H1 (cell line): ENCODE data around the gene ORMDL3. TPM values are rescaled to one million over a fixed set of nuclear protein-coding genes. Genes with fewer than 3 reads are reported as not detected.

Experiments used
- CTCF ChIA-PET: fragments of 300-600 bp; sonication (Branson Sonifier 250); formaldehyde crosslinking; loops from one replicate; lab custom pipeline; 2021; ENCODE audit not compliant: partially characterized antibody; lab: Charles Lee
- POLR2A ChIA-PET: fragments of 300-600 bp; sonication (Branson Sonifier 250); formaldehyde crosslinking; loops from one replicate; lab custom pipeline; 2021; ENCODE audit warnings: inconsistent platforms; ENCODE audit not compliant: partially characterized antibody; lab: Charles Lee
- DNase-seq, 2 experiments: peaks; one replicate each; pipeline versions ENCODE4 v3.0.0 to v3.0.0-alpha.2; 2010 to 2022; ENCODE audit warnings: low spot score in 2 of 2, low read depth in 1 of 2, mixed read lengths in 1 of 2
- FAIRE-seq: peaks from 2 replicates; lab custom pipeline; 2011; peaks lifted over from hg19 to GRCh38; lab: Jason Lieb, UNC
- H2AFZ ChIP-seq: 2 replicates; pipeline ENCODE4 v1.8.1; 2012; ENCODE audit warnings: low read length, inconsistent platforms
- H2AK5ac ChIP-seq: 2 replicates; pipeline ENCODE4 v1.6.1; 2013; ENCODE audit warnings: low read depth, low read length
- H2BK120ac ChIP-seq: replicated peaks from 2 replicates; pipeline ENCODE3; 2013; ENCODE audit warnings: low read depth, low read length, inconsistent platforms
- H2BK12ac ChIP-seq: 2 replicates; pipeline ENCODE4 v1.6.1; 2013; ENCODE audit warnings: low read depth, low read length
- H2BK15ac ChIP-seq: 2 replicates; pipeline ENCODE4 v1.6.1; 2013; ENCODE audit warnings: low read length
- H2BK20ac ChIP-seq: 2 replicates; pipeline ENCODE4 v1.6.1; 2013; ENCODE audit warnings: low read length
- H2BK5ac ChIP-seq: 2 replicates; pipeline ENCODE4 v1.6.1; 2013; ENCODE audit warnings: low read depth, low read length
- H3K14ac ChIP-seq: 2 replicates; pipeline ENCODE4 v1.6.1; 2013; ENCODE audit warnings: inconsistent platforms; ENCODE audit not compliant: insufficient read length
- H3K18ac ChIP-seq: 2 replicates; pipeline ENCODE4 v1.6.1; 2013; ENCODE audit warnings: low read length; ENCODE audit errors: extremely low read depth
- H3K23ac ChIP-seq: 2 replicates; pipeline ENCODE4 v1.6.1; 2013; ENCODE audit warnings: inconsistent platforms; ENCODE audit not compliant: insufficient read length
- H3K23me2 ChIP-seq: 2 replicates; pipeline ENCODE4 v1.6.1; 2013; ENCODE audit warnings: low read depth, low read length
- H3K27ac ChIP-seq: 2 replicates; pipeline ENCODE4 v1.6.1; 2011; ENCODE audit warnings: low read depth, low read length, inconsistent platforms
- H3K27me3 ChIP-seq, 4 experiments: replicated peaks in 1 of 4; 1 replicate in 1 of 4; 2 replicates in 3 of 4; pipeline versions ENCODE4 v1.6.1 to v1.8.1; 2011 to 2013; ENCODE audit warnings: low read length in 3 of 4, mild to moderate bottlenecking in 3 of 4, inconsistent platforms in 2 of 4, mixed read lengths in 2 of 4, moderate library complexity in 1 of 4; ENCODE audit not compliant: control insufficient read depth in 3 of 4, insufficient read depth in 3 of 4; ENCODE audit errors: extremely low read depth in 1 of 4
- H3K36me3 ChIP-seq, 4 experiments: 2 replicates each; pipeline versions ENCODE4 v1.6.1 to v1.8.1; 2011 to 2013; ENCODE audit warnings: mild to moderate bottlenecking in 4 of 4, low read length in 3 of 4, moderate library complexity in 2 of 4, control low read depth in 1 of 4, inconsistent platforms in 1 of 4; ENCODE audit not compliant: insufficient read depth in 4 of 4, control insufficient read depth in 2 of 4
- H3K4ac ChIP-seq: replicated peaks from 2 replicates; pipeline ENCODE3; 2013; ENCODE audit warnings: low read length, low read depth, mixed read lengths, inconsistent platforms; ENCODE audit not compliant: insufficient read length
- H3K4me1 ChIP-seq, 4 experiments: replicated peaks in 1 of 4; 1 replicate in 1 of 4; 2 replicates in 3 of 4; pipeline versions ENCODE4 v1.6.1 to v1.8.1; 2011 to 2013; ENCODE audit warnings: low read length in 3 of 4, inconsistent platforms in 2 of 4, mixed read lengths in 1 of 4; ENCODE audit not compliant: insufficient read depth in 4 of 4, control insufficient read depth in 3 of 4
- H3K4me2 ChIP-seq, 2 experiments: 2 replicates each; pipeline versions ENCODE4 v1.6.1 to v1.8.1; 2011 to 2013; ENCODE audit warnings: low read depth in 2 of 2, low read length in 2 of 2, control low read depth in 1 of 2, inconsistent platforms in 1 of 2, mild to moderate bottlenecking in 1 of 2; ENCODE audit not compliant: insufficient read depth in 1 of 2
- H3K4me3 ChIP-seq, 4 experiments: fragments of 200-600, 300-600 bp in 1 of 4; sonication (generic), shearing (Covaris generic), sonication (Bioruptor Twin) in 1 of 4; 2 replicates each; pipeline versions ENCODE4 v1.5.1 to v1.8.1; 2011 to 2016; ENCODE audit warnings: low read length in 4 of 4, low read depth in 3 of 4, control low read depth in 2 of 4, inconsistent platforms in 2 of 4, mild to moderate bottlenecking in 2 of 4, mixed read lengths in 1 of 4, moderate library complexity in 1 of 4; ENCODE audit not compliant: insufficient read depth in 2 of 4; ENCODE audit errors: extremely low read depth in 1 of 4
- H3K56ac ChIP-seq: replicated peaks from 2 replicates; pipeline ENCODE3; 2013; ENCODE audit warnings: low read depth, mild to moderate bottlenecking, mixed read lengths, low read length, inconsistent platforms; ENCODE audit not compliant: insufficient read length
- H3K79me1 ChIP-seq: 2 replicates; pipeline ENCODE4 v1.6.1; 2013; ENCODE audit warnings: low read depth, low read length, control low read depth
- H3K79me2 ChIP-seq, 2 experiments: 2 replicates each; pipeline versions ENCODE4 v1.6.1 to v1.8.1; 2012 to 2013; ENCODE audit warnings: low read length in 2 of 2, mild to moderate bottlenecking in 2 of 2, inconsistent platforms in 1 of 2; ENCODE audit not compliant: insufficient read depth in 2 of 2, control insufficient read depth in 1 of 2
- H3K9ac ChIP-seq, 4 experiments: replicated peaks in 1 of 4; 1 replicate in 1 of 4; 2 replicates in 3 of 4; pipeline versions ENCODE4 v1.6.1 to v1.8.1; 2011 to 2013; ENCODE audit warnings: low read depth in 3 of 4, low read length in 3 of 4, control low read depth in 2 of 4, mild to moderate bottlenecking in 2 of 4, moderate library complexity in 2 of 4, inconsistent platforms in 1 of 4; ENCODE audit errors: extremely low read depth in 1 of 4
- H3K9me3 ChIP-seq, 2 experiments: 2 replicates each; pipeline versions ENCODE4 v1.6.1 to v1.8.1; 2012 to 2013; ENCODE audit warnings: mild to moderate bottlenecking in 2 of 2, moderate library complexity in 2 of 2, control low read depth in 1 of 2, inconsistent platforms in 1 of 2, low read depth in 1 of 2, low read length in 1 of 2, mixed read lengths in 1 of 2; ENCODE audit not compliant: insufficient read depth in 2 of 2
- H4K20me1 ChIP-seq, 2 experiments: replicated peaks in 1 of 2; 2 replicates each; pipeline versions ENCODE3 to v1.8.1; 2011 to 2013; ENCODE audit warnings: inconsistent platforms in 2 of 2, low read length in 2 of 2, mild to moderate bottlenecking in 1 of 2; ENCODE audit not compliant: insufficient read depth in 2 of 2, control insufficient read depth in 1 of 2
- H4K5ac ChIP-seq: 2 replicates; pipeline ENCODE4 v1.6.1; 2013; ENCODE audit warnings: low read length, low read depth, mixed read lengths, inconsistent platforms; ENCODE audit not compliant: insufficient read length
- H4K8ac ChIP-seq: 2 replicates; pipeline ENCODE4 v1.8.0; 2013; ENCODE audit warnings: mild to moderate bottlenecking, moderate library complexity, low read length, inconsistent platforms; ENCODE audit not compliant: insufficient read depth; ENCODE audit errors: extremely low read depth
- H4K91ac ChIP-seq: replicated peaks from 2 replicates; pipeline ENCODE3; 2013; ENCODE audit warnings: low read length, mixed read lengths, inconsistent platforms; ENCODE audit not compliant: insufficient read length
- EP300 ChIP-seq, 2 experiments: IDR thresholded peaks; 1 replicate in 1 of 2; 2 replicates in 1 of 2; pipeline ENCODE4 v1.6.1; 2011 to 2012; ENCODE audit warnings: low read depth in 2 of 2, low read length in 2 of 2, mild to moderate bottlenecking in 2 of 2, borderline replicate concordance in 1 of 2, inconsistent platforms in 1 of 2, moderate library complexity in 1 of 2
- EZH2 ChIP-seq: fragments of 200-600 bp; sonication (generic); IDR thresholded peaks from 2 replicates; pipeline ENCODE4 v1.7.1; 2012; ENCODE audit warnings: low read depth, mild to moderate bottlenecking, moderate library complexity, low read length, inconsistent platforms; ENCODE audit not compliant: severe bottlenecking
- KDM4A ChIP-seq: IDR thresholded peaks from one replicate; pipeline ENCODE4 v1.7.1; 2012; ENCODE audit warnings: low read depth, mild to moderate bottlenecking, moderate library complexity, low read length, inconsistent platforms; ENCODE audit not compliant: severe bottlenecking
- PHF8 ChIP-seq: fragments of 200-600 bp; sonication (generic); conservative IDR thresholded peaks from 2 replicates; pipeline ENCODE4 v1.7.1; 2012; ENCODE audit warnings: low read depth, mild to moderate bottlenecking, inconsistent platforms, low read length, moderate library complexity
- SIX5 ChIP-seq: IDR thresholded peaks from 2 replicates; pipeline ENCODE4 v1.6.1; 2011; ENCODE audit warnings: mild to moderate bottlenecking, low read depth, low read length
- SP2 ChIP-seq: IDR thresholded peaks from 2 replicates; pipeline ENCODE4 v1.6.1; 2012; ENCODE audit warnings: mild to moderate bottlenecking, low read length, inconsistent platforms
- WGBS, 2 experiments: shearing (Covaris generic) in 1 of 2; methylation state at CpG; one replicate each; pipeline versions ENCODE4 v1.1.6 to v1.1.7; 2013 to 2015; ENCODE audit warnings: low lambda C conversion rate in 2 of 2, mixed read lengths in 2 of 2, inconsistent platforms in 1 of 2, low coverage in 1 of 2, missing lambda C conversion rate in 1 of 2; ENCODE audit not compliant: insufficient replicate concordance in 2 of 2, insufficient coverage in 1 of 2, insufficient read length in 1 of 2; ENCODE audit errors: extremely low coverage in 1 of 2, missing lambda C conversion rate in 1 of 2; 5-methylcytosine and 5-hydroxymethylcytosine counted together
- polyA plus RNA-seq, 7 experiments: library from polyadenylated mRNA; depleted of rRNA in 3 of 7; stranded (reverse) in 5 of 7; unstranded in 2 of 7; fragments of >200 nt in 5 of 7; fragments of 200-250 nt in 2 of 7; gene quantifications; 1 replicate in 5 of 7; 2 replicates in 1 of 7; 4 replicates in 1 of 7; pipeline versions ENCODE4 v1.2.1 to v1.2.3, GENCODE V29; 2011 to 2013; ENCODE audit warnings: missing spikeins in 2 of 7, mixed read lengths in 2 of 7
- total RNA-seq: library from RNA; stranded (reverse); fragmentation: NEBNext Ultra II Directional; extraction: Animal tissue kit (Norgen Biotek cat#: 25700); gene quantifications from 2 replicates; pipeline ENCODE4 v1.2.1, GENCODE V29; 2021

ORMDL3 gene
- total and polyA plus RNA-seq, 2 of the 8 experiments (the other 6 are each of a cell fraction or from before 2014, with no cell fraction given): 50.4 to 108 TPM

DNA sequence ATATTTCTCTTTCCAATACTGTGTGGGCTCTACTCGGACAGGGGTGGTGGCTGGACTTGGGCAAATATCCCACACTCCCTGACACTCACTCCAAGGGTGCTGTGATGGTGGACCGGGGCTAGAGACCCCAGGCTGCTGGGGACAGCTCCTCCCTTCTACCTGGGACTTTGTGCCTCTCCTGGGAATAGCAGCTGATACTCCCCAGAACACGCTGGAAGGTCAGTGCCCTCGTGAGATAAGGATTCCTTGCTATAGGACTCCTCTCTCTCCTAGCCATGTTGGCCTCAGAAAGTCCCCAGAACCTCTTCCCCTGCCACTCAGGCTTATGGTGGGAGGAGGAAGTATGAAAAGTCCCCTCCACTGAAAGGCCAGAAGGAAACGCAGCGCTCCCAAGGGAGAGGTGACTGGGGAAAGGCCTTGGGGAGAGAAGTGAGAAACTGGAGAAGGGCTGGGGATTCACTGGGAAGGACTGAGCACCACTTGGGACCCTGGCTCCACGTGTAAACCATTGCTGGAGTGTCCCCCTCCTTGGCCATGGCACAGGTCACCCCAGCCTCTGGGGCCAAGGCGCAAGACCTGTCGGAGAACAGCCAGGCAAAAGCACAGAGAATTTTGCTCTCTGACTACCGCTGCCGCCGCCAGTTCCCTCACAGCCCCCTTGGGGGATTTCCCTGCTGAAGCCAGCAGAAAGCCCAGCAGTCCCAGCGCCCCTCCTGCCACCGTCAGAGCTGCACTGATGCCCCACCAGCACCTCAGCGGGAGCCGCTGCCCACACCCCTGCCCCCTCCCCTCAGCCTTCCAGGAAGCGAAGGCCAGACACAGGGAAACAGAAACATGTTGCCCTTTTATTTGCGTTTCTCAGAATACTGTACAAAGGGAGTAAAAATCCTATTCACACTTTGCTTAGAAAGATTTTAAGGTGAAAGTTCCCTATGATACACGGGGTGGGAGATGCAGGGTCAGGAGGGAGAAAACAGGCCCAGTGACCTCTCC lies 6.9 kb downstream of the ORMDL3 start:
- Histone ChIP-seq H3K4me1 (peaks cover 0 to 10% (median 7%) of the 10 kb centered on the region in 4 experiments; a peak in 6 of 7 replicates), H3K14ac (no peak overlapping the region), H2BK5ac (no peak overlapping the region), H3K4ac (no peak overlapping the region), H4K91ac (no peak overlapping the region), H2AFZ (no peak overlapping the region), H4K5ac (no peak overlapping the region), H3K23ac (no peak overlapping the region), H3K9ac (no peak overlapping the region), H2BK120ac (no peak overlapping the region), H3K4me3 (no peak overlapping the region), H2BK15ac (no peak overlapping the region), H3K79me2 (peaks cover 0 to 16% of the 10 kb centered on the region in 2 experiments; a peak in 2 of 4 replicates), H3K36me3 (peaks cover 13 to 24% (median 19%) of the 10 kb centered on the region in 4 experiments; a peak in 7 of 8 replicates), H3K27me3 (no peaks in the 10 kb centered on the region), H2BK20ac (no peak overlapping the region), H4K20me1 (peaks cover 14 to 15% of the 10 kb centered on the region in 2 experiments), H3K27ac (no peak overlapping the region), H3K56ac (no peak overlapping the region), H3K18ac (no peak overlapping the region), H4K8ac (no peak overlapping the region; the same call in 1 of the 2 replicates), H2BK12ac (no peak overlapping the region), H3K79me1 (peaks cover 9% of the 10 kb centered on the region), H3K4me2 (no peak overlapping the region), H3K9me3 (no peaks in the 10 kb centered on the region), H2AK5ac (no peak overlapping the region), H3K23me2 (no peaks in the 10 kb centered on the region)
- POLR2A ChIA-PET: interaction anchor here (0.9 kb wide), 1 partner anchor 89 kb away, joined by 5 read pairs; no protein-coding TSS in a partner anchor
- CTCF ChIA-PET: no interaction called here
- no peak for FAIRE-seq
- DNase-seq: no peak
- 92% methylated on average over 18 of the region's 19 CpGs; no CpG with 5 or more reads in 1 of the 2 experiments for WGBS, 2 experiments
- TF ChIP-seq EZH2 (no peak), PHF8 (no peak), SIX5 (no peak), SP2 (no peak), KDM4A (no peak), EP300 (IDR thresholded peaks at IDR 0.05; ENCODE audit: borderline replicate concordance in 1 of 2, low read depth in 2 of 2, low read length in 2 of 2) (no peak)
